IMR-90 (cell line): ENCODE measurements around the gene TAL1. TPM values are rescaled to one million over a fixed set of nuclear protein-coding genes. Genes with fewer than 3 reads are reported as not detected.

ENCODE experiments used
- ATAC-seq: fragments of 200-7000 bp; cut with Tn5 transposase; 2 replicates; pipeline ENCODE4 v1.9.1; 2020; ENCODE audit warnings: low read depth, mild to moderate bottlenecking, moderate library complexity
- BruUV-seq: library from RNA; stranded (reverse); fragments of 400-500 nt; replicated peaks from 2 replicates; lab custom pipeline; 2021; lab: Mats Ljungman, UMichigan
- CTCF ChIA-PET: fragments of 300-600 bp; formaldehyde crosslinking; extraction: SDS; loops from one replicate; lab custom pipeline; 2021; ENCODE audit warnings: antibody characterized with exemption; lab: Yijun Ruan, JAX
- POLR2A ChIA-PET: fragments of 300-600 bp; sonication (Branson Sonifier 250); formaldehyde crosslinking; loops from one replicate; lab custom pipeline; 2022; ENCODE audit warnings: antibody characterized with exemption; ENCODE audit not compliant: unreplicated experiment; lab: Charles Lee
- DNase-seq: peaks from one replicate; pipeline ENCODE4 v3.0.0; 2013
- H2AFZ ChIP-seq: replicated peaks from 2 replicates; pipeline ENCODE3; 2013; ENCODE audit warnings: low read length, mild to moderate bottlenecking; ENCODE audit not compliant: poor library complexity
- H2AK5ac ChIP-seq: 2 replicates; pipeline ENCODE4 v1.6.1; 2013; ENCODE audit warnings: low read depth, low read length, inconsistent platforms
- H2AK9ac ChIP-seq: replicated peaks from 2 replicates; pipeline ENCODE3; 2013; ENCODE audit warnings: mild to moderate bottlenecking, low read depth, low read length, moderate library complexity; ENCODE audit not compliant: poor library complexity
- H2BK120ac ChIP-seq: 2 replicates; pipeline ENCODE4 v1.6.1; 2013; ENCODE audit warnings: low read depth, low read length, inconsistent platforms
- H2BK15ac ChIP-seq: 3 replicates; pipeline ENCODE4 v1.6.1; 2013; ENCODE audit warnings: low read depth, low read length, inconsistent platforms
- H2BK20ac ChIP-seq: 2 replicates; pipeline ENCODE4 v1.6.1; 2013; ENCODE audit warnings: low read depth, mild to moderate bottlenecking, inconsistent platforms, low read length, moderate library complexity
- H2BK5ac ChIP-seq: 2 replicates; pipeline ENCODE4 v1.6.1; 2013; ENCODE audit warnings: mild to moderate bottlenecking, low read depth, low read length, inconsistent platforms; ENCODE audit not compliant: poor library complexity, severe bottlenecking
- H3K14ac ChIP-seq: replicated peaks from 2 replicates; pipeline ENCODE4 v1.6.1; 2013; ENCODE audit warnings: low read depth, low read length, inconsistent platforms
- H3K18ac ChIP-seq: 2 replicates; pipeline ENCODE4 v1.6.1; 2013; ENCODE audit warnings: low read depth, low read length, control low read depth
- H3K23ac ChIP-seq: 2 replicates; pipeline ENCODE4 v1.6.1; 2013; ENCODE audit warnings: low read depth, low read length, inconsistent platforms
- H3K27ac ChIP-seq: 2 replicates; pipeline ENCODE4 v1.5.1; 2013; ENCODE audit warnings: mild to moderate bottlenecking, control low read depth, low read length; ENCODE audit not compliant: insufficient read depth
- H3K27me3 ChIP-seq: 2 replicates; pipeline ENCODE4 v1.6.1; 2013; ENCODE audit warnings: low read length; ENCODE audit not compliant: control insufficient read depth, insufficient read depth
- H3K36me3 ChIP-seq: 2 replicates; pipeline ENCODE4 v1.6.1; 2013; ENCODE audit warnings: low read length, mixed read lengths; ENCODE audit not compliant: control insufficient read depth, insufficient read depth
- H3K4ac ChIP-seq: 2 replicates; pipeline ENCODE4 v1.6.1; 2013; ENCODE audit warnings: low read depth, low read length, inconsistent platforms
- H3K4me1 ChIP-seq: 2 replicates; pipeline ENCODE4 v1.6.1; 2013; ENCODE audit warnings: low read length, mixed read lengths; ENCODE audit not compliant: control insufficient read depth, insufficient read depth
- H3K4me2 ChIP-seq: 2 replicates; pipeline ENCODE4 v1.6.1; 2013; ENCODE audit warnings: low read depth, mild to moderate bottlenecking, control low read depth, low read length, moderate library complexity
- H3K4me3 ChIP-seq: 2 replicates; pipeline ENCODE4 v1.5.1; 2013; ENCODE audit warnings: low read depth, mild to moderate bottlenecking, control low read depth, low read length, moderate library complexity; ENCODE audit not compliant: insufficient read depth
- H3K56ac ChIP-seq: 2 replicates; pipeline ENCODE4 v1.6.1; 2013; ENCODE audit warnings: low read length, inconsistent platforms; ENCODE audit not compliant: insufficient read depth; ENCODE audit errors: extremely low read depth
- H3K79me1 ChIP-seq, 2 experiments: 2 replicates each; pipeline ENCODE4 v1.6.1; 2013; ENCODE audit warnings: low read length in 2 of 2, inconsistent platforms in 1 of 2, low read depth in 1 of 2
- H3K9ac ChIP-seq: 2 replicates; pipeline ENCODE4 v1.6.1; 2013; ENCODE audit warnings: low read depth, low read length, control low read depth
- H3K9me1 ChIP-seq: 2 replicates; pipeline ENCODE4 v1.6.1; 2013; ENCODE audit warnings: low read length, inconsistent platforms; ENCODE audit not compliant: insufficient read depth
- H3K9me3 ChIP-seq: 2 replicates; pipeline ENCODE4 v1.6.1; 2013; ENCODE audit warnings: low read length; ENCODE audit not compliant: control insufficient read depth, insufficient read depth
- H4K20me1 ChIP-seq: 2 replicates; pipeline ENCODE4 v1.6.1; 2013; ENCODE audit warnings: low read length, inconsistent platforms; ENCODE audit not compliant: insufficient read depth
- H4K5ac ChIP-seq: 2 replicates; pipeline ENCODE4 v1.6.1; 2013; ENCODE audit warnings: mild to moderate bottlenecking, low read depth, low read length, control low read depth
- H4K8ac ChIP-seq, 2 experiments: 2 replicates each; pipeline ENCODE4 v1.6.1; 2013; ENCODE audit warnings: low read depth in 2 of 2, low read length in 2 of 2, control low read depth in 1 of 2, inconsistent platforms in 1 of 2
- H4K91ac ChIP-seq: 2 replicates; pipeline ENCODE4 v1.6.1; 2013; ENCODE audit warnings: low read depth, low read length, inconsistent platforms; ENCODE audit not compliant: insufficient read depth
- BHLHE40 ChIP-seq: fragments of 150-350 bp; IDR thresholded peaks from 2 replicates; pipeline ENCODE4 v1.6.1; 2016; ENCODE audit warnings: mild to moderate bottlenecking, low read depth, low read length
- CEBPB ChIP-seq: IDR thresholded peaks from 2 replicates; pipeline ENCODE4 v1.6.1; 2012; ENCODE audit warnings: low read depth, low read length, improper control_type of control experiment
- CHD1 ChIP-seq: IDR thresholded peaks from 2 replicates; pipeline ENCODE4 v1.6.1; 2012; ENCODE audit warnings: low read depth, low read length, improper control_type of control experiment
- MAFK ChIP-seq: IDR thresholded peaks from 2 replicates; pipeline ENCODE4 v1.6.1; 2012; ENCODE audit warnings: low read depth, low read length, improper control_type of control experiment
- POLR2A ChIP-seq: IDR thresholded peaks from 2 replicates; pipeline ENCODE4 v1.6.1; 2012; ENCODE audit warnings: mild to moderate bottlenecking, low read depth, low read length
- WGBS, 2 experiments: methylation state at CpG; one replicate each; pipeline versions ENCODE4 v1.1.5 to v1.1.7; 2013; ENCODE audit warnings: missing lambda C conversion rate in 2 of 2; ENCODE audit not compliant: insufficient read length in 1 of 2; ENCODE audit errors: extremely low coverage in 2 of 2; 5-methylcytosine and 5-hydroxymethylcytosine counted together
- dilution Hi-C: fragments of 300-500 bp; cut with HindIII; formaldehyde crosslinking; loops from one replicate; pipeline ENCODE4 v1.14.3; 2018; ENCODE audit warnings: low sequenced_read_pairs; ENCODE audit not compliant: unreplicated experiment
- in situ Hi-C: fragments of 300-500 bp; cut with MboI; formaldehyde crosslinking; loops from 3 replicates; pipeline ENCODE4 v1.14.3; 2019; ENCODE audit warnings: low sequenced_read_pairs, inconsistent platforms, mixed read lengths
- intact Hi-C: fragments of 100-400 bp; cut with micrococcal nuclease; formaldehyde crosslinking; loops from 2 replicates; pipeline ENCODE4 v1.10.0; 2022
- polyA plus RNA-seq, 3 experiments: library from polyadenylated mRNA; depleted of rRNA; stranded (reverse); fragments of >200 nt; gene quantifications; 2 replicates each; pipeline ENCODE4 v1.2.3, GENCODE V29; 2012; ENCODE audit warnings: low replicate concordance in 1 of 3
- total RNA-seq: library from RNA; depleted of rRNA; stranded (reverse); fragments of >200 nt; gene quantifications from 2 replicates; pipeline ENCODE4 v1.2.3, GENCODE V29; 2012
- TF ChIP-seq, protein P1 (sequence below): fragments of 150-350 bp; IDR thresholded peaks from 2 replicates; pipeline ENCODE4 v1.6.1; 2017; ENCODE audit warnings: mild to moderate bottlenecking, antibody characterized with exemption, low read length, low read depth

TAL1 gene
- total and polyA plus RNA-seq, 2 of the 4 experiments (the other 2 are of a cell fraction) = not detected

GRCh38 chr1:47257224-47257623 is 25.2 kb upstream of the TAL1 start:
- BruUV-seq = no TSS peak
- no peak for ATAC-seq
- WGBS, 2 experiments = no CpG with 5 or more reads among the region's 2 CpGs
- Histone ChIP-seq H3K23ac (no peak overlapping the region), H4K91ac (no peak overlapping the region), H3K9ac (no peak overlapping the region), H4K8ac (no peak overlapping the region), H3K4me2 (no peak overlapping the region), H2BK120ac (no peak overlapping the region), H4K5ac (no peak overlapping the region), H4K20me1 (no peaks in the 10 kb centered on the region), H3K4me1 (no peaks in the 10 kb centered on the region), H3K4ac (no peak overlapping the region), H2AFZ (no peak overlapping the region), H3K14ac (no peak overlapping the region), H3K27me3 (no peaks in the 10 kb centered on the region), H2AK5ac (no peak overlapping the region), H3K9me3 (no peaks in the 10 kb centered on the region), H3K4me3 (no peak overlapping the region), H2BK15ac (no peak overlapping the region), H3K18ac (no peak overlapping the region), H2AK9ac (no peak overlapping the region), H2BK5ac (no peak overlapping the region), H3K56ac (no peak overlapping the region), H3K9me1 (no peaks in the 10 kb centered on the region), H3K27ac (no peak overlapping the region), H3K79me1 (no peaks in the 10 kb centered on the region), H3K36me3 (peaks cover 2% of the 10 kb centered on the region; the same call in 1 of the 2 replicates), H2BK20ac (no peak overlapping the region)
- intact Hi-C loops = no loop called here
- no peak for DNase-seq
- dilution Hi-C loops = no loop called here
- in situ Hi-C loops = no loop called here
- CTCF ChIA-PET = interaction anchor here (0.6 to 1.4 kb wide), 2 partner anchors 64 to 135 kb away, joined by 5 read pairs; no protein-coding TSS in a partner anchor
- POLR2A ChIA-PET = no interaction called here
- TF ChIP-seq MAFK (no peak), BHLHE40 (no peak), CHD1 (no peak), POLR2A (no peak), CEBPB (no peak)
- TF ChIP-seq, protein P1, sequence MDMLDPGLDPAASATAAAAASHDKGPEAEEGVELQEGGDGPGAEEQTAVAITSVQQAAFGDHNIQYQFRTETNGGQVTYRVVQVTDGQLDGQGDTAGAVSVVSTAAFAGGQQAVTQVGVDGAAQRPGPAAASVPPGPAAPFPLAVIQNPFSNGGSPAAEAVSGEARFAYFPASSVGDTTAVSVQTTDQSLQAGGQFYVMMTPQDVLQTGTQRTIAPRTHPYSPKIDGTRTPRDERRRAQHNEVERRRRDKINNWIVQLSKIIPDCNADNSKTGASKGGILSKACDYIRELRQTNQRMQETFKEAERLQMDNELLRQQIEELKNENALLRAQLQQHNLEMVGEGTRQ = no peak
